NCI-H1417 treated with DMSO at 0.1 percent for 48 hours (cell line): ENCODE measurements around the gene RNF113A.
"Not testable (repeated sequence)": the region's sequence is repeated elsewhere in the genome, so short reads cannot be mapped to it uniquely, and the experiment has no call there.

Experiments
- DNase-seq: peaks from one replicate; lab custom pipeline; 2025; lab: John Stamatoyannopoulos, UW

The RNF113A gene

DNA sequence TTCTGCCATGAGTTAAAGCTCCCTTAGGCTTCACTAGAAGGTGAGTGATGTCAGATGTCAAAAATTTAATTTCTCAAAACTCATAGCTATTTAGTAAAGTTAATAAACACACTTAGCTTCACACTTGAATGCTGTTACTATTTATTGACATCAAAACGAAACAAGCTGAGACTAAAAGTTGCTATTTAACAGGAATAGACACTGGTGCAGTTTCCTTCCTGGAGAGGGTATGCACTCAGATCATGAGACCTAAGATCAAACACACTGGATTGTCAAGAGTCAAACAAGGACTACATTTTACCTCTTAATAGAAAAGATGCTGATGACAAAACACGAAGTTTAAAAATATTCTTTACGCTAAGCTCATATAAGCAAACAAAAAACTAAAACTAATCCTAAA, 37.6 kb downstream of the RNF113A start:
- DNase-seq: no peak

DNA sequence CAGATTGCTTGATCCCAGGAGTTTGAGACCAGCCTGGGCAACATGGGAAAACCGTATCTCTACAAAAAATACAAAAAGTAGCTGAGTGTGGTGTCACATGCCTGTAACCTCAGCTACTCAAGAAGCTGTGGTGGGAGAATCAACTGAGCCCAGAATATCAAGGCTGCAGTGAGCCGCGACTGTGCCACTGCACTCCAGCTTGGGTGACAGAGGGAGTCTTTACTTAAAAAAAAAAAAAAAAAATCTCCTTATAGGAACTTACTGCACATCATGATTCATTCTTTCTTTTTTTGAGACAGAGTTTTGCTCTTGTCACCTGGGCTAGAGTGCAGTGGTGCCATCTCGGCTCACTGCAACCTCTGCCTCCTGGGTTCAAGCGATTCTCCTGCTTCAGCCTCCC, 43.1 kb downstream of the RNF113A start:
- DNase-seq: no peak

DNA sequence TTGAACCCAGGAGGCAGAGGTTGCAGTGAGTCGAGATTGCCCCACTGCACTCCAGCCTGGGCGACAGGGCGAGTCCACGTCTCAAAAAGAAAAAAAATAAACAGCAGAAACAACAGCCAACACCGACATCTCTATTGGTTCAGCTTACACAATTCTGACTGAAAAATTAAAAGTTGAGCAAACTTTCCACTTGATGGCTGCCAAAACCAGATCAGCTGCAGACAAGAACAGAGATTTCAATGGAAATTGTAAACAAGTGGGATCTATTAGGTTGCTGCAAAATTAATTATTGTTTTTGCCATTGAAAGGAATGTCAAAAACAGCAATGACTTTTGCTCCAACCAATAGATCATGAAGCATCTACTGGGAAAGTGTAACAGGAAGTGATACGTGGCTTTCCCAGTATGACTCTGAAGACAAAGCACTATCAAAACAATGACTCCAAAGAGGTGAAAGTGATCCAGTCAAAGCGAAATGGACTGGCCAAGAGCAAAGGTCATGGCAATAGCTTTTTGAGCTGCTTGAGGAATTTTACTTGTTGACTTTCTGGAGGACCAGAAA, 45.1 kb downstream of the RNF113A start:
- no peak for DNase-seq

DNA sequence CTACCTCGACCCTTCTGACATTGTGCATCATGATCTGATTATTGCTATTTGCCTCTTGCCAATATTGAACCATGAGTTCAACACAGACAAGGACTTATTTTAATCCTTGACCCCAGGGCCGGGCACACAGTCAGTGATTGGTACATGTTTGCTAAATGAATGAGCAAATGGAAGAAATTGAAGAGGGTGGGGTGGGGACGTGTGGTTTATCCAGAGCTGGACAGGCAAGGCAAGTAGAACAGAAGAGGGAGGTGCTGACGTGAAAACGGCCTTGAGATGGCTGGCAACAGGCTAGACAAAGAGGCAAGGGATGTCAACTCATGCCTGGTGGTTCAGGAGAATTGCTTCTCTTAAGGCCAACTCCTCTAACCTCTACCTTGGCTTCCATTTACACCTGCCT, 47.3 kb downstream of the RNF113A start:
- not testable (repeated sequence) for DNase-seq

DNA sequence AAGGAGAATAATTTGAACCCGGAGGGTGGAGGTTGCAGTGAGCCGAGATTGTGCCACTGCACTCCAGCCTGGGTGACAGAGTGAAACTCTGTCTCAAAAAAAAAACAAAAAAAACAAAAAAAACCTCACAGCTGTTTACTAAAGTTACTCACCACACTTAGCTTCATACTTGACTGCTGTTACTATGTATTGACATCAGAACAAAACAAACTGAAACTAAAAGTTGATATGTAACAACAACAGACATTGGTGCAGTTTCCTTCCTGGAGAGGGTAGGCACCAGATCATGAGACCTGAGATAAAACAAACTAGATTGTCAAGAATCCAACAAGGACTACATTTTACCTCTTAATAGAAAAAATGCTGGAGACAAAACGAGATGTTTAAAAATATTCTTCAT, 49.8 kb downstream of the RNF113A start:
- DNase-seq: not testable (repeated sequence)
